Mesenchymal stem cell (in vitro differentiated cells and primary cell): ENCODE data around the gene CACNA2D2.

Experiments used
- DNase-seq: peaks from one replicate; pipeline ENCODE4 v3.0.0-alpha.2; 2013
- H2AFZ ChIP-seq: one replicate; pipeline ENCODE4 v1.6.1; 2013; ENCODE audit warnings: low read depth, mild to moderate bottlenecking, control low read depth, inconsistent platforms, low read length, moderate library complexity
- H2AK5ac ChIP-seq: 2 replicates; pipeline ENCODE4 v1.6.1; 2013; ENCODE audit warnings: low read length, moderate library complexity, mild to moderate bottlenecking, inconsistent platforms; ENCODE audit not compliant: severe bottlenecking
- H2BK120ac ChIP-seq: one replicate; pipeline ENCODE4 v1.6.1; 2013; ENCODE audit warnings: low read depth, mild to moderate bottlenecking, inconsistent platforms, low read length, moderate library complexity
- H2BK12ac ChIP-seq, 2 experiments: one replicate each; pipeline ENCODE4 v1.6.1; 2013; ENCODE audit warnings: inconsistent platforms in 2 of 2, low read length in 2 of 2, mild to moderate bottlenecking in 2 of 2, moderate library complexity in 2 of 2, control low read depth in 1 of 2
- H2BK15ac ChIP-seq: one replicate; pipeline ENCODE4 v1.6.1; 2013; ENCODE audit warnings: mild to moderate bottlenecking, low read depth, inconsistent platforms; ENCODE audit not compliant: poor library complexity, severe bottlenecking
- H2BK5ac ChIP-seq: 2 replicates; pipeline ENCODE4 v1.6.1; 2013; ENCODE audit warnings: low read depth, mild to moderate bottlenecking, low read length, control low read depth, inconsistent platforms; ENCODE audit not compliant: poor library complexity, severe bottlenecking
- H3K14ac ChIP-seq, 2 experiments: one replicate each; pipeline ENCODE4 v1.6.1; 2013; ENCODE audit warnings: inconsistent platforms in 2 of 2, low read length in 2 of 2, control low read depth in 1 of 2, mild to moderate bottlenecking in 1 of 2, moderate library complexity in 1 of 2
- H3K18ac ChIP-seq, 2 experiments: one replicate each; pipeline ENCODE4 v1.6.1; 2013; ENCODE audit warnings: inconsistent platforms in 2 of 2, low read length in 2 of 2, control low read depth in 1 of 2, low read depth in 1 of 2, mild to moderate bottlenecking in 1 of 2
- H3K23ac ChIP-seq, 2 experiments: one replicate each; pipeline ENCODE4 v1.6.1; 2013; ENCODE audit warnings: inconsistent platforms in 2 of 2, low read length in 2 of 2, mild to moderate bottlenecking in 2 of 2, moderate library complexity in 2 of 2, control low read depth in 1 of 2
- H3K27ac ChIP-seq: 2 replicates; pipeline ENCODE4 v1.5.1; 2013; ENCODE audit warnings: mild to moderate bottlenecking, moderate library complexity, low read length, control low read depth, inconsistent platforms; ENCODE audit not compliant: poor library complexity, severe bottlenecking
- H3K27me3 ChIP-seq, 2 experiments: 2 replicates each; pipeline versions ENCODE4 v1.6.1 to v1.7.0; 2013; ENCODE audit warnings: low read length in 2 of 2, mild to moderate bottlenecking in 2 of 2, moderate library complexity in 2 of 2, control low read depth in 1 of 2, inconsistent platforms in 1 of 2; ENCODE audit not compliant: control insufficient read depth in 1 of 2, insufficient read depth in 1 of 2
- H3K36me3 ChIP-seq, 2 experiments: 2 replicates each; pipeline versions ENCODE4 v1.6.1 to v1.7.0; 2013; ENCODE audit warnings: low read length in 2 of 2, control low read depth in 1 of 2, inconsistent platforms in 1 of 2, low read depth in 1 of 2, mild to moderate bottlenecking in 1 of 2; ENCODE audit not compliant: insufficient read depth in 2 of 2, control insufficient read depth in 1 of 2
- H3K4ac ChIP-seq, 2 experiments: one replicate each; pipeline ENCODE4 v1.6.1; 2013; ENCODE audit warnings: inconsistent platforms in 2 of 2, low read length in 2 of 2, mild to moderate bottlenecking in 2 of 2, moderate library complexity in 2 of 2, control low read depth in 1 of 2, low read depth in 1 of 2
- H3K4me1 ChIP-seq: 2 replicates; pipeline ENCODE4 v1.6.1; 2013; ENCODE audit warnings: low read depth, low read length, control low read depth; ENCODE audit not compliant: control insufficient read depth, insufficient read depth
- H3K4me2 ChIP-seq: 2 replicates; pipeline ENCODE4 v1.6.1; 2013; ENCODE audit warnings: low read length, mild to moderate bottlenecking, inconsistent platforms; ENCODE audit not compliant: poor library complexity, severe bottlenecking
- H3K4me3 ChIP-seq, 2 experiments: 2 replicates each; pipeline versions ENCODE4 v1.5.1 to v1.7.0; 2013; ENCODE audit warnings: low read length in 2 of 2, mild to moderate bottlenecking in 2 of 2, control low read depth in 1 of 2, low read depth in 1 of 2; ENCODE audit not compliant: insufficient read depth in 1 of 2
- H3K79me1 ChIP-seq: replicated peaks from 2 replicates; pipeline ENCODE4 v1.6.1; 2013; ENCODE audit warnings: mild to moderate bottlenecking, control low read depth, low read length, inconsistent platforms; ENCODE audit not compliant: poor library complexity, severe bottlenecking
- H3K9ac ChIP-seq: 2 replicates; pipeline ENCODE4 v1.7.0; 2013; ENCODE audit warnings: mild to moderate bottlenecking, low read length, moderate library complexity
- H3K9me3 ChIP-seq: 2 replicates; pipeline ENCODE4 v1.7.0; 2013; ENCODE audit warnings: mild to moderate bottlenecking, low read length; ENCODE audit not compliant: control insufficient read depth
- H4K8ac ChIP-seq: one replicate; pipeline ENCODE4 v1.6.1; 2013; ENCODE audit warnings: inconsistent platforms, mild to moderate bottlenecking, low read length, moderate library complexity
- H4K91ac ChIP-seq: one replicate; pipeline ENCODE4 v1.6.1; 2013; ENCODE audit warnings: mild to moderate bottlenecking, low read length, inconsistent platforms
- WGBS: methylation state at CpG from one replicate; pipeline ENCODE4 v1.1.7; 2013; ENCODE audit warnings: mixed read lengths; 5-methylcytosine and 5-hydroxymethylcytosine counted together

CACNA2D2 gene

DNA sequence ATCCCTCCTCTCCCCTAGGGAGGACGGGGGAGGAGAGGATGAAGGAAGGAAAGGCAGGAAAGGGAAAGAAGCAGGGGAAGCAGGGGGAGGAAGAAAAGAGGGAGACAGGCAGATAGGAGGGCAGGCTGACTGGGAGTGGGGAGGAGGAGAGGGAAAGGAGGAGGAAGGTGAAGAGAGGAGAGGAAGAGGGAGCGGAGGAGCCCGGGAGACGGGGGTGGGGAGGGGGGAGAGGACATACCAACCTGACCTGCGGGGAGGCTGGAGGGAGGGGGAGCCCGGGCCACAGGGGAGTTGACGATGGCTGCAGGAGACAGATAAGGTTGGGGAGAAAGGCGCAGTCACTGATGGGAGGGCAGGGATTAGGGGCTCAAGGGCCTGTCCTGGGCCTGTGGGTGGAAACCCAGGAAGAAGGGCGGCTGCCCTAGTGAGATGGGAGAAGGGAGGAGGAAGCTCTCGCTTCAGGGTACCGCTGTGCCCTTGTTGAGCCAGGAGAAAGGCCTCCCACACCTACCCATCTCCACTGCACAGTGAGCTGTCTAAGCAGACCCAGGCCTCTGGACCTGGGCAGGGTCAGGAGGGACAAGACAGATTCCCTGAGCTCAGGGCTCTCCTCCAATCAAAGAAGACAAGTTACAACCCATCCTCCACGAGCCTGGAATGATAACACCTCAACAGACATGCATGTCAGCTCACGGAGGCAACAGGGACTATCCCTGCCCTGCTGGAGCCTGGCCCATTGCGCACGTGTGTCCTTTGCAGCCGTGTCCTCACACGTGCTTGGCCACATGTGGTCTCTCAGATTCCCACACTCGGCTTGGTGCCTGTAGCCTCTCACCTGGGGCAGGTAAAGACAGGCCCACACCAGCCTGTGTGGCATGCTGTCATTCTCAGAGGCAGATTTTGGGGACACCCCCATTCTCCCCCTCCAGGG lies 36.2 kb upstream of the CACNA2D2 start:
- H4K91ac ChIP-seq, result no peak overlapping the region
- no peaks in the 10 kb centered on the region for H3K9me3 ChIP-seq
- WGBS, result 36% methylated on average over 15 of the region's 18 CpGs
- peaks cover 12% of the 10 kb centered on the region for H3K4me1 ChIP-seq
- no peak overlapping the region for H3K4me3 ChIP-seq
- H3K4me2 ChIP-seq, result no peak overlapping the region
- H2AFZ ChIP-seq, result no peak overlapping the region
- H2BK12ac ChIP-seq, result no peak overlapping the region
- no peak overlapping the region for H3K4ac ChIP-seq
- no peak overlapping the region for H3K23ac ChIP-seq
- H2BK120ac ChIP-seq, result no peak overlapping the region
- H2BK5ac ChIP-seq, result no peak overlapping the region
- no peak for DNase-seq
- H3K79me1 ChIP-seq, result no peaks in the 10 kb centered on the region
- H3K27me3 ChIP-seq, result peaks cover 51 to 83% of the 10 kb centered on the region in 2 experiments
- H2BK15ac ChIP-seq, result no peak overlapping the region
- H3K18ac ChIP-seq, result no peak overlapping the region
- H3K27ac ChIP-seq, result no peak overlapping the region
- no peak overlapping the region for H4K8ac ChIP-seq
- H3K9ac ChIP-seq, result no peak overlapping the region
- H3K14ac ChIP-seq, result no peak overlapping the region
- H2AK5ac ChIP-seq, result no peak overlapping the region
- H3K36me3 ChIP-seq, result no peaks in the 10 kb centered on the region

DNA sequence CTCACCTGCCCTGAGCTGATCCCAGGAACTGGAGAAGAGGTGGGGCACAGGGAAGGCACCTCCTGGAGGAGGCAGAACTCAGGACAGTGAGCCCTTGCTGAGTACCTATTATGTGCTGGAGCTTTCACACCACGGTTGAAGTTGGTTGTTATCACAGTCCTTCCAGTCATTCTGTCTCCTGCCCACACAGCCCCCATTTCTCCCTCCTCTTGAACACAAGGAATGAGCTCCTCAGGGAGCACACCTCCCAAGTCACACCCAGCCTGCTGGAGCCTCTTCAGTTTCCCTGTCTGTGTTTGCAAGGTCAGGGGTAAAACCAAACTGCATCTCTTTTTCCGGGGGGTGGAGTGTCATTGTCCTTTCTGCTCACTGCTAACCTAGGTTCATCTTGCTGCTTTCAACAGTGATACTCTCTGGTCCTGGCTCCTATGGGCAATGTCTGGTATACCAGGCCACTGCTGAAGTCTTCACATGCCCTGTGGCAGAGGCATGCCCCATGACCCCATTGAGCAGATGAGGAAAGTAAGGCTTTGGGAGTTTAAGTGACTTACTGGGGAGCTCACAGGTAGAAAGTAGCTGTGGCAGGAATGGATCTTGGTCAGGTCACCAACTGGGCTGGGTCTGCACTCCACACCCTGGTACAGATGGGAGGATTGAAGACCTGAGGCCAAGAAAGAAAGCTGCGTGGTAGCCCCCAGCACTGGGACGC lies 34.1 kb upstream of the CACNA2D2 start:
- Histone ChIP-seq H3K9me3 (no peaks in the 10 kb centered on the region), H4K91ac (no peak overlapping the region), H3K4me2 (no peak overlapping the region), H3K36me3 (no peaks in the 10 kb centered on the region), H2BK120ac (no peak overlapping the region), H2BK12ac (no peak overlapping the region), H3K23ac (no peak overlapping the region), H4K8ac (no peak overlapping the region), H2BK5ac (no peak overlapping the region), H3K27me3 (peaks cover 53 to 92% of the 10 kb centered on the region in 2 experiments), H3K18ac (no peak overlapping the region), H2AFZ (no peak overlapping the region), H3K4me3 (no peak overlapping the region), H3K4me1 (peaks cover 26% of the 10 kb centered on the region), H3K4ac (no peak overlapping the region), H3K14ac (no peak overlapping the region), H3K9ac (no peak overlapping the region), H3K27ac (no peak overlapping the region), H3K79me1 (no peaks in the 10 kb centered on the region), H2BK15ac (no peak overlapping the region), H2AK5ac (no peak overlapping the region)
- DNase-seq, result no peak
- 72% methylated on average over 4 of the region's 4 CpGs for WGBS

DNA sequence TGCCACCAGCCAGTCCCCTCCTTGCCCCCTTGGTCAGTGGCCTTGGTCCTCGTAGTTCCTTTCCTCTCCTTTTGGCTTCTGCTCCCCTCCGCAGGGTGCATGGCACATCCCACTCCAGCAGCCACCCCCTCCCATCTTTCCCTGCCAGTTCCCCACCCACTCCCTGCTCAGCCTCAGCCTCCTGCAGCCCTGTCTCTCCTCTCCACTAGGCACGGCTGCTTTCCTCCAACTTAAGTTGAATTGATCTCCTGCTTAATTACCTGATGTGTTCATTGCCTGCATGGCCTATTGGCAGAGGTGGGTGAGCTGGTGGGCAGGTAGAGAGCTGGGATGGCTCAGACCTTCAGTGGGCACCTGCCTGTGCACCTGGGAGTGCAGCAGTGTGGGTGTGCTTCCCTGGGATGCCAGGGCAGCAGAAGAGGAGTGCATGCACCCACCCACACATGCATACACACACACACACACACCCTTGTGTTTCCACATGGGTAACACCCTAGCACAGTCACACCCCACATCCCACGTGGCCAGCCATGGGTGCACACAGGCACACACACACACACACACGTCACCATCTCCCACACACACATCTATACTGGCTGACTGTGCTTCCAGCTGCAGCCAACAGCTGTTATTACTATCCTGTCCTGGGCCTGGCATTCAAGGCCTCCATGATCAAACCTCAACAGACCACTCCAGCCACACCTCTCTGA lies 33.2 kb upstream of the CACNA2D2 start:
- Histone ChIP-seq H4K8ac (no peak overlapping the region), H3K14ac (no peak overlapping the region), H2BK5ac (no peak overlapping the region), H3K9me3 (no peaks in the 10 kb centered on the region), H3K4me3 (no peak overlapping the region), H3K36me3 (no peaks in the 10 kb centered on the region), H4K91ac (no peak overlapping the region), H2BK12ac (no peak overlapping the region), H2BK15ac (no peak overlapping the region), H2BK120ac (no peak overlapping the region), H3K4me2 (no peak overlapping the region), H3K4ac (no peak overlapping the region), H2AK5ac (no peak overlapping the region), H3K9ac (no peak overlapping the region), H3K4me1 (peaks cover 35% of the 10 kb centered on the region), H2AFZ (no peak overlapping the region), H3K18ac (no peak overlapping the region), H3K23ac (no peak overlapping the region), H3K27me3 (peaks cover 57 to 96% of the 10 kb centered on the region in 2 experiments), H3K79me1 (no peaks in the 10 kb centered on the region), H3K27ac (no peak overlapping the region)
- WGBS, result 62% methylated on average over 4 of the region's 5 CpGs
- DNase-seq, result no peak
